Endothelial cell of umbilical vein (primary cell): Measurements from ENCODE around the gene TM4SF4. TPM values are rescaled to one million over a fixed set of nuclear protein-coding genes. Genes with fewer than 3 reads are reported as not detected.

Experiments
- BruUV-seq: library from RNA; stranded (reverse); fragments of 400-500 nt; replicated peaks from 2 replicates; lab custom pipeline; 2021; lab: Mats Ljungman, UMichigan
- CTCF ChIA-PET: fragments of 300-600, 350-600 bp; sonication (Branson Sonifier 250); formaldehyde crosslinking; loops from one replicate; lab custom pipeline; 2021; ENCODE audit warnings: antibody characterized with exemption, inconsistent platforms; lab: Charles Lee
- POLR2A ChIA-PET: fragments of 300-600, 350-600 bp; sonication (Branson Sonifier 250); formaldehyde crosslinking; loops from one replicate; lab custom pipeline; 2021; ENCODE audit warnings: antibody characterized with exemption, inconsistent platforms; lab: Charles Lee
- DNase-seq: peaks from one replicate; pipeline ENCODE4 v3.0.0-alpha.2; 2011; ENCODE audit warnings: low read depth, low spot score
- FAIRE-seq: peaks from 2 replicates; lab custom pipeline; 2011; peaks lifted over from hg19 to GRCh38; lab: Jason Lieb, UNC
- H2AFZ ChIP-seq: 2 replicates; pipeline ENCODE4 v1.6.0; 2012; ENCODE audit warnings: low read depth, low read length, control low read depth, inconsistent platforms
- H3K27ac ChIP-seq: 2 replicates; pipeline ENCODE4 v1.5.1; 2011; ENCODE audit warnings: low read depth, mild to moderate bottlenecking, control low read depth, low read length, moderate library complexity; ENCODE audit not compliant: insufficient read depth
- H3K27me3 ChIP-seq, 2 experiments: 2 replicates each; pipeline versions ENCODE4 v1.6.0 to v1.6.1; 2011; ENCODE audit warnings: low read length in 2 of 2, mixed read lengths in 1 of 2; ENCODE audit not compliant: control insufficient read depth in 2 of 2, insufficient read depth in 2 of 2
- H3K36me3 ChIP-seq, 2 experiments: 2 replicates in 1 of 2; 3 replicates in 1 of 2; pipeline ENCODE4 v1.5.1; 2011; ENCODE audit warnings: low read length in 2 of 2, mild to moderate bottlenecking in 1 of 2, moderate library complexity in 1 of 2; ENCODE audit not compliant: control insufficient read depth in 2 of 2, insufficient read depth in 2 of 2; ENCODE audit errors: extremely low read depth in 1 of 2
- H3K4me1 ChIP-seq: 3 replicates; pipeline ENCODE4 v1.5.1; 2011; ENCODE audit warnings: mild to moderate bottlenecking, low read length; ENCODE audit not compliant: control insufficient read depth, insufficient read depth; ENCODE audit errors: extremely low read depth
- H3K4me2 ChIP-seq: 2 replicates; pipeline ENCODE4 v1.6.1; 2011; ENCODE audit warnings: low read length, control low read depth, mixed read lengths; ENCODE audit not compliant: insufficient read depth
- H3K4me3 ChIP-seq, 3 experiments: fragments of 200-600 bp in 1 of 3; sonication (generic), shearing (Covaris generic) in 1 of 3; replicated peaks in 1 of 3; 2 replicates each; pipeline ENCODE4 v1.5.1; 2011 to 2016; ENCODE audit warnings: control low read depth in 3 of 3, low read length in 3 of 3, mild to moderate bottlenecking in 2 of 3, inconsistent platforms in 1 of 3, low read depth in 1 of 3, moderate library complexity in 1 of 3; ENCODE audit not compliant: insufficient read depth in 1 of 3
- H3K79me2 ChIP-seq: 2 replicates; pipeline ENCODE4 v1.6.0; 2012; ENCODE audit warnings: low read length, inconsistent platforms; ENCODE audit not compliant: control insufficient read depth, insufficient read depth
- H3K9ac ChIP-seq: replicated peaks from 2 replicates; pipeline ENCODE3; 2011; ENCODE audit warnings: low read length, control low read depth; ENCODE audit not compliant: insufficient read depth; ENCODE audit errors: extremely low read depth
- H3K9me1 ChIP-seq: replicated peaks from 3 replicates; pipeline ENCODE4 v1.6.0; 2011; ENCODE audit warnings: mild to moderate bottlenecking, low read length; ENCODE audit not compliant: control insufficient read depth, insufficient read depth; ENCODE audit errors: extremely low read depth
- H3K9me3 ChIP-seq: replicated peaks from 2 replicates; pipeline ENCODE4 v1.5.1; 2012; ENCODE audit warnings: low read length, inconsistent platforms; ENCODE audit not compliant: control insufficient read depth, insufficient read depth
- H4K20me1 ChIP-seq: replicated peaks from 2 replicates; pipeline ENCODE3; 2011; ENCODE audit warnings: mild to moderate bottlenecking, low read length; ENCODE audit not compliant: control insufficient read depth, insufficient read depth; ENCODE audit errors: extremely low read depth
- CTCF ChIP-seq, 2 donors: IDR thresholded peaks; 1 replicate in 1 of 2; 2 replicates in 1 of 2; pipeline ENCODE4 v1.5.1; 2011; ENCODE audit warnings: low read length in 2 of 2, mild to moderate bottlenecking in 2 of 2, moderate library complexity in 2 of 2, control low read depth in 1 of 2, inconsistent platforms in 1 of 2, low read depth in 1 of 2; ENCODE audit not compliant: insufficient read depth in 1 of 2; ENCODE audit errors: extremely low read depth in 1 of 2
- EZH2 ChIP-seq: IDR thresholded peaks from 2 replicates; pipeline ENCODE4 v1.6.1; 2012; ENCODE audit warnings: borderline replicate concordance, low read depth, mild to moderate bottlenecking, moderate library complexity, low read length, inconsistent platforms; ENCODE audit not compliant: severe bottlenecking
- FOS ChIP-seq: IDR thresholded peaks from 2 replicates; pipeline ENCODE4 v1.6.1; 2011; ENCODE audit warnings: mild to moderate bottlenecking, low read length, moderate library complexity, borderline replicate concordance; ENCODE audit not compliant: insufficient read depth
- GATA2 ChIP-seq: IDR thresholded peaks from 2 replicates; pipeline ENCODE4 v1.7.0; 2011; ENCODE audit warnings: low read depth, mild to moderate bottlenecking, moderate library complexity, mixed read lengths, low read length; ENCODE audit not compliant: insufficient read length, insufficient read depth
- JUN ChIP-seq: IDR thresholded peaks from 2 replicates; pipeline ENCODE4 v1.6.1; 2011; ENCODE audit warnings: borderline replicate concordance, low read depth; ENCODE audit not compliant: insufficient read length, insufficient read depth
- MAX ChIP-seq: IDR thresholded peaks from 2 replicates; pipeline ENCODE4 v1.6.1; 2011; ENCODE audit not compliant: insufficient read depth, insufficient read length
- MYC ChIP-seq: IDR thresholded peaks from one replicate; pipeline ENCODE4 v1.6.1; 2011; ENCODE audit warnings: mild to moderate bottlenecking, low read depth, low read length
- POLR2A ChIP-seq: IDR thresholded peaks from 2 replicates; pipeline ENCODE4 v1.6.1; 2012; ENCODE audit warnings: low read depth, mild to moderate bottlenecking, control low read depth, low read length
- POLR2AphosphoS5 ChIP-seq: IDR thresholded peaks from 2 replicates; pipeline ENCODE4 v1.6.1; 2012; ENCODE audit warnings: low read depth, mild to moderate bottlenecking, control low read depth, low read length, moderate library complexity; ENCODE audit not compliant: insufficient read depth
- dilution Hi-C: fragments of 300-500 bp; cut with MboI; formaldehyde crosslinking; loops from one replicate; pipeline ENCODE4 v1.15.0; 2019; ENCODE audit warnings: low sequenced_read_pairs; ENCODE audit not compliant: extremely low pct_ligation_motif_present
- intact Hi-C: fragments of 100-400 bp; cut with micrococcal nuclease; formaldehyde crosslinking; loops from one replicate; pipeline ENCODE4 v1.10.0; 2022
- polyA plus RNA-seq, 4 experiments: library from polyadenylated mRNA; depleted of rRNA in 3 of 4; stranded (reverse) in 3 of 4; unstranded in 1 of 4; fragments of >200 nt; gene quantifications; 2 replicates each; pipeline versions ENCODE4 v1.2.1 to v1.2.3, GENCODE V29; 2011 to 2012; ENCODE audit warnings: missing spikeins in 1 of 4
- total RNA-seq: library from RNA; stranded (reverse); gene quantifications from 2 replicates; pipeline ENCODE4 v1.2.3, GENCODE V29; 2021

The TM4SF4 gene
- total and polyA plus RNA-seq, 2 donors (not counting 3 experiments of a cell fraction or from before 2014, with no cell fraction given) = not detected

- Histone ChIP-seq H2AFZ (no peak overlapping the region), H3K4me2 (no peak overlapping the region), H3K9ac (no peak overlapping the region), H3K4me3 (no peak overlapping the region), H4K20me1 (no peaks in the 10 kb centered on the region), H3K27ac (no peak overlapping the region), H3K9me1 (no peaks in the 10 kb centered on the region), H3K9me3 (peaks cover 2% of the 10 kb centered on the region), H3K4me1 (peaks cover 9% of the 10 kb centered on the region), H3K36me3 (no peaks in the 10 kb centered on the region), H3K79me2 (no peaks in the 10 kb centered on the region), H3K27me3 (no peaks in the 10 kb centered on the region)
- intact Hi-C loops = no loop called here
- FAIRE-seq (no peak), DNase-seq (no peak)
- no TSS peak for BruUV-seq
- ChIA-PET POLR2A (no interaction called here), CTCF (interaction anchor here (1.4 kb wide), 1 partner anchor 20 kb away, joined by 3 read pairs; no protein-coding TSS in a partner anchor)
- dilution Hi-C loops = no loop called here
- TF ChIP-seq CTCF (IDR thresholded peaks at IDR 0.05; ENCODE audit: extremely low read depth in 1 of 2, insufficient read depth in 1 of 2, low read depth in 1 of 2, low read length in 2 of 2) (no peak), MAX (no peak), GATA2 (no peak), MYC (no peak), EZH2 (no peak), JUN (no peak), FOS (no peak), POLR2AphosphoS5 (no peak), POLR2A (no peak)
Observed at GRCh38 chr3:149453140-149453805, 21.2 kb upstream of the TM4SF4 start.
